ENCODE results near the gene MBP. TPM values are rescaled to one million over a fixed set of nuclear protein-coding genes. Genes with fewer than 3 reads are reported as not detected.

MBP gene
- total RNA-seq, 1 experiment from 2014 or later, result 88.8 TPM

DNA sequence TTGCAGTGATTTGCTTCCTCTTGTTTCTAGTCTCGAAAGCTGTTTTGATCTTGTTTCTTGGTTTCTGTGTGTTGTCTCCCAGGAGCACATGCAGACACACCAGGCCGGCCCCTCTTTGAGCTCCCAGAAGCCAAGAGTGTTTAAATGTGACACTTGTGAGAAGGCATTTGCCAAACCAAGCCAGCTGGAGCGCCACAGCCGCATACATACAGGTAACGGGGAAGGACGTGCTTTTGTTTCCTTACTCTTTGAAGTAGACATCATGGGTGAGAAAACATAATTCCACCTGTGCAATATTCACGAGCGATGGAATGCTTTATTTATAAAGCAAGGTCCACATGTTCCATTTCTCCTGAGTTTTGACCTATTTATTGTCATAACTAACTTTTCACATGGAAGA lies 173.0 kb downstream of the MBP start:
- Histone ChIP-seq H3K9me3 (ENCODE audit: control insufficient read depth, insufficient read depth, low read depth, low read length) (no peaks in the 10 kb centered on the region), H3K27me3 (ENCODE audit: control insufficient read depth, insufficient read depth, low read length) (no peaks in the 10 kb centered on the region), H3K4me1 (ENCODE audit: control insufficient read depth, insufficient read depth, low read length) (no peaks in the 10 kb centered on the region), H3K4me3 (ENCODE audit: low read depth in 2 of 2, low read length in 2 of 2) (no peak overlapping the region), H3K27ac (ENCODE audit: low read length) (no peak overlapping the region), H3K36me3 (ENCODE audit: control insufficient read depth, insufficient read depth, low read length) (no peaks in the 10 kb centered on the region)
- ChIA-PET POLR2A (no interaction called here), CTCF (no interaction called here)
- in situ Hi-C loops (cut with HindIII; ENCODE audit: low pct_unique_long_range_greater_than_20kb, low sequenced_read_pairs) (no loop called here), intact Hi-C loops (cut with micrococcal nuclease; ENCODE audit: unreplicated experiment) (no loop called here)
- ATAC-seq (no peak), DNase-seq (ENCODE audit: low read depth, low spot score) (no peak)
- no TSS peak for BruUV-seq (replicated peaks)
- TF ChIP-seq TCF7L2 (IDR thresholded peaks at IDR 0.05; ENCODE audit: low read depth, low read length), result no peak
- TF ChIP-seq POLR2AphosphoS5 (IDR thresholded peaks at IDR 0.05; ENCODE audit: low read depth, low read length), result no peak
- TF ChIP-seq SIN3A (IDR thresholded peaks at IDR 0.05; ENCODE audit: borderline replicate concordance, insufficient read depth, low read depth, low read length), result no peak
- no peak for TF ChIP-seq CTCF (IDR thresholded peaks at IDR 0.05)
- no peak for TF ChIP-seq REST (IDR thresholded peaks at IDR 0.05; ENCODE audit: insufficient read depth in 1 of 2, low read depth in 2 of 2, low read length in 1 of 2)

DNA sequence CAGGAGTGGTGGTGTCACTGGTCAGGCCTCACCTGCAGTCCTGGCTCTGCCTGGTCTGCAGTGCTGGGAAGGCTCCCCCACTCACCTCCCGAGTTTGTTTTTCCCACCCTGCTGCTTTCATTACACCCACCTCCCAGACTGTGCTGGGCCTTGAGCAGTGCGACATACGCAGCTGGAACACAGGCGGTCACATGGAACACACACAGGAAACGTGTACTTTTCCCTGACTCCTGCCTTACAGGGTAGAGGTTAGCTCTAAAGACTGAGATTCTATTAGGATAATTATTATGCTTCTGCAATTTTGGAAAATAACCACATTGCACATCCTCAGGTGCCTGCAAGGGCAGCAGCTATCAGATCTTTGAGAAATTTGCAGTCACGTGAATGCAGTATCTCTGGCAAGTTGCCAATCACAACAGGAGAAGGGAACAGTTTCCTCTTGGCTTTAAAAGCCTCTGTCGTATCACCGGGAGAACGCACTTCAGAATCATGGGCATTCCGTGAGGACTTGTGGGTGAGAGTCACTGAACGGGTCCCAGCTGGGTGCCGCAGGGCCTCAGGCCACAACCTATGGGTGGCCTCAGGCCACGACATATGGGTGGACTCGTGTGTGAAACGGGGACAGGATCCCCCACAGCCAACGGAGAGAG lies 173.8 kb downstream of the MBP start:
- Histone ChIP-seq H3K27me3 (ENCODE audit: control insufficient read depth, insufficient read depth, low read length) (no peaks in the 10 kb centered on the region), H3K36me3 (ENCODE audit: control insufficient read depth, insufficient read depth, low read length) (no peaks in the 10 kb centered on the region), H3K9me3 (ENCODE audit: control insufficient read depth, insufficient read depth, low read depth, low read length) (no peaks in the 10 kb centered on the region), H3K4me1 (ENCODE audit: control insufficient read depth, insufficient read depth, low read length) (no peaks in the 10 kb centered on the region), H3K4me3 (ENCODE audit: low read depth in 2 of 2, low read length in 2 of 2) (no peak overlapping the region), H3K27ac (ENCODE audit: low read length) (no peak overlapping the region)
- ChIA-PET POLR2A (no interaction called here), CTCF (interaction anchor here (0.7 kb wide), 1 partner anchor 40 kb away, joined by 3 read pairs; no protein-coding TSS in a partner anchor)
- in situ Hi-C loops (cut with HindIII; ENCODE audit: low pct_unique_long_range_greater_than_20kb, low sequenced_read_pairs) (no loop called here), intact Hi-C loops (cut with micrococcal nuclease; ENCODE audit: unreplicated experiment) (no loop called here)
- no TSS peak for BruUV-seq (replicated peaks)
- TF ChIP-seq REST (IDR thresholded peaks at IDR 0.05; ENCODE audit: insufficient read depth in 1 of 2, low read depth in 2 of 2, low read length in 1 of 2) (no peak), SIN3A (IDR thresholded peaks at IDR 0.05; ENCODE audit: borderline replicate concordance, insufficient read depth, low read depth, low read length) (no peak), CTCF (IDR thresholded peaks at IDR 0.05) (no peak), POLR2AphosphoS5 (IDR thresholded peaks at IDR 0.05; ENCODE audit: low read depth, low read length) (no peak)
- ATAC-seq (no peak), DNase-seq (ENCODE audit: low read depth, low spot score) (no peak)
